HepG2 (cell line): ENCODE measurements around the gene LIN7A. TPM values are rescaled to one million over a fixed set of nuclear protein-coding genes. Genes with fewer than 3 reads are reported as not detected.

Experiments
- ATAC-seq: fragments of 200-7000 bp; cut with Tn5 transposase; 3 replicates; pipeline ENCODE4 v1.9.1; 2020; ENCODE audit warnings: mild to moderate bottlenecking, moderate library complexity
- BruUV-seq: library from RNA; stranded (reverse); fragments of 400-500 nt; replicated peaks from 2 replicates; lab custom pipeline; 2021; lab: Mats Ljungman, UMichigan
- CTCF ChIA-PET: fragments of 300-600 bp; formaldehyde crosslinking; extraction: SDS; loops from one replicate; lab custom pipeline; 2021; ENCODE audit warnings: low total read pairs, inconsistent platforms, low intra/inter-chr PET ratio; lab: Yijun Ruan, JAX
- POLR2A ChIA-PET: fragments of 350-600 bp; sonication (Branson Sonifier 250); formaldehyde crosslinking; loops from one replicate; lab custom pipeline; 2020; ENCODE audit warnings: antibody characterized with exemption, inconsistent platforms; lab: Yijun Ruan, JAX
- DNase-seq: peaks from one replicate; pipeline ENCODE4 v3.0.0-alpha.2; 2015; ENCODE audit warnings: low spot score
- FAIRE-seq: peaks from 3 replicates; lab custom pipeline; 2011; peaks lifted over from hg19 to GRCh38; lab: Jason Lieb, UNC
- H2AFZ ChIP-seq: one replicate; pipeline ENCODE4 v1.6.1; 2011; ENCODE audit warnings: low read length, inconsistent platforms
- H3K27ac ChIP-seq: fragments of 300-600 bp; 3 replicates; pipeline ENCODE4 v1.8.0; 2011; ENCODE audit warnings: mixed run types, mild to moderate bottlenecking, mixed read lengths, low read length, inconsistent platforms; ENCODE audit not compliant: insufficient read depth; ENCODE audit errors: extremely low read length
- H3K27me3 ChIP-seq, 2 experiments: fragments of 200-600 bp in 1 of 2; 2 replicates in 1 of 2; 3 replicates in 1 of 2; pipeline versions ENCODE4 v1.6.0 to v1.8.0; 2011; ENCODE audit warnings: low read length in 2 of 2, mild to moderate bottlenecking in 2 of 2, moderate library complexity in 2 of 2, inconsistent platforms in 1 of 2; ENCODE audit not compliant: insufficient read depth in 2 of 2, control insufficient read depth in 1 of 2
- H3K36me3 ChIP-seq, 2 experiments: fragments of 200-600 bp in 1 of 2; replicated peaks in 1 of 2; 2 replicates in 1 of 2; 3 replicates in 1 of 2; pipeline versions ENCODE4 v1.5.1 to v1.8.0; 2011; ENCODE audit warnings: low read length in 2 of 2, inconsistent platforms in 1 of 2; ENCODE audit not compliant: insufficient read depth in 2 of 2, control insufficient read depth in 1 of 2
- H3K4me1 ChIP-seq: 2 replicates; pipeline ENCODE4 v1.5.1; 2012; ENCODE audit warnings: low read length, inconsistent platforms; ENCODE audit not compliant: insufficient read depth
- H3K4me2 ChIP-seq: 2 replicates; pipeline ENCODE4 v1.6.0; 2011; ENCODE audit warnings: low read depth, low read length, inconsistent platforms
- H3K4me3 ChIP-seq, 3 experiments: fragments of 200-600 bp in 1 of 3; sonication (generic), shearing (Covaris generic) in 1 of 3; replicated peaks in 1 of 3; 2 replicates each; pipeline ENCODE4 v1.5.1; 2011 to 2016; ENCODE audit warnings: low read length in 3 of 3, inconsistent platforms in 2 of 3, low read depth in 2 of 3, mild to moderate bottlenecking in 2 of 3, control low read depth in 1 of 3, mixed read lengths in 1 of 3; ENCODE audit not compliant: insufficient read depth in 1 of 3
- H3K79me2 ChIP-seq: one replicate; pipeline ENCODE4 v1.6.1; 2011; ENCODE audit warnings: low read length, inconsistent platforms; ENCODE audit not compliant: insufficient read depth
- H3K9ac ChIP-seq: 2 replicates; pipeline ENCODE4 v1.6.0; 2011; ENCODE audit warnings: mild to moderate bottlenecking, low read depth, low read length, inconsistent platforms; ENCODE audit not compliant: insufficient read depth
- H3K9me3 ChIP-seq: 2 replicates; pipeline ENCODE4 v1.5.1; 2012; ENCODE audit warnings: mild to moderate bottlenecking, low read length
- H4K20me1 ChIP-seq: 2 replicates; pipeline ENCODE4 v1.6.0; 2011; ENCODE audit warnings: inconsistent platforms, mild to moderate bottlenecking, low read length, moderate library complexity; ENCODE audit not compliant: insufficient read depth
- ATF2 ChIP-seq: sonication (generic); formaldehyde crosslinking; IDR thresholded peaks from 2 replicates; pipeline ENCODE4 v1.4.0; 2020; ENCODE audit warnings: missing genetic modification reagents
- BCL6 ChIP-seq: IDR thresholded peaks from 2 replicates; pipeline ENCODE4 v1.6.1; 2016; ENCODE audit warnings: missing genetic modification reagents, missing compliant biosample characterization
- CREB1 ChIP-seq, 2 experiments: fragments of 450-650 bp in 1 of 2; IDR thresholded peaks; 2 replicates each; pipeline ENCODE4 v1.6.1; 2016 to 2017; ENCODE audit warnings: control low read depth in 1 of 2, mild to moderate bottlenecking in 1 of 2, missing compliant biosample characterization in 1 of 2, missing genetic modification characterization in 1 of 2
- MAFK ChIP-seq, 2 experiments: IDR thresholded peaks in 1 of 2; conservative IDR thresholded peaks in 1 of 2; 2 replicates each; pipeline ENCODE4 v1.6.1; 2011; ENCODE audit warnings: improper control_type of control experiment in 2 of 2, low read length in 2 of 2
- NONO ChIP-seq, 2 experiments: fragments of 450-650 bp in 1 of 2; sonication (generic) in 1 of 2; formaldehyde crosslinking in 1 of 2; IDR thresholded peaks in 1 of 2; conservative IDR thresholded peaks in 1 of 2; 2 replicates each; pipeline versions ENCODE4 v1.6.1 to v1.8.0; 2017 to 2022; ENCODE audit warnings: mild to moderate bottlenecking in 1 of 2, missing genetic modification reagents in 1 of 2, moderate library complexity in 1 of 2
- ONECUT2 ChIP-seq: sonication (generic); formaldehyde crosslinking; IDR thresholded peaks from 2 replicates; pipeline ENCODE4 v1.4.0; 2020; ENCODE audit warnings: missing genetic modification reagents
- SOX13 ChIP-seq, 3 experiments: fragments of 450-650 bp in 1 of 3; sonication (generic) in 1 of 3; formaldehyde crosslinking in 1 of 3; IDR thresholded peaks in 2 of 3; conservative IDR thresholded peaks in 1 of 3; 2 replicates each; pipeline versions ENCODE4 v1.5.0 to v1.6.1; 2016 to 2020; ENCODE audit warnings: antibody characterized with exemption in 1 of 3, mild to moderate bottlenecking in 1 of 3, missing compliant biosample characterization in 1 of 3, missing genetic modification reagents in 1 of 3, moderate library complexity in 1 of 3
- TRAFD1 ChIP-seq: sonication (generic); formaldehyde crosslinking; IDR thresholded peaks from 2 replicates; pipeline ENCODE4 v1.5.1; 2020; ENCODE audit warnings: missing genetic modification reagents, mild to moderate bottlenecking, borderline replicate concordance
- ZNF24 ChIP-seq: fragments of 450-650 bp; IDR thresholded peaks from 2 replicates; pipeline ENCODE4 v1.6.1; 2017; ENCODE audit warnings: antibody characterized with exemption, mild to moderate bottlenecking
- ZNF549 ChIP-seq: sonication (generic); formaldehyde crosslinking; IDR thresholded peaks from 2 replicates; pipeline ENCODE4 v1.5.0; 2020; ENCODE audit warnings: missing genetic modification reagents
- WGBS: methylation state at CpG from one replicate; pipeline ENCODE4 v1.1.6; 2017; ENCODE audit warnings: low lambda C conversion rate; 5-methylcytosine and 5-hydroxymethylcytosine counted together
- in situ Hi-C: cut with HindIII; loops from 2 replicates; pipeline ENCODE4 v1.10.0; 2017; ENCODE audit warnings: low pct_unique_long_range_greater_than_20kb; ENCODE audit not compliant: extremely low pct_ligation_motif_present
- intact Hi-C: fragments of 100-400 bp; cut with micrococcal nuclease; formaldehyde crosslinking; loops from one replicate; pipeline ENCODE4 v1.10.0; 2022; ENCODE audit not compliant: unreplicated experiment
- polyA plus RNA-seq, 8 experiments: library from polyadenylated mRNA; depleted of rRNA in 3 of 8; stranded (reverse) in 7 of 8; unstranded in 1 of 8; fragments of >200 nt; fragmentation: Illumina TruSeq in 4 of 8; extraction: Trizol in 4 of 8; gene quantifications; 2 replicates each; pipeline versions ENCODE4 v1.2.1 to v1.2.3, GENCODE V29; 2011 to 2016; ENCODE audit warnings: low read depth in 4 of 8, missing spikeins in 1 of 8, mixed read lengths in 1 of 8; ENCODE audit not compliant: insufficient read depth in 1 of 8
- total RNA-seq, 5 experiments: library from RNA; depleted of rRNA; stranded (reverse); fragments of >200 nt; fragmentation: Illumina TruSeq; extraction: Trizol; gene quantifications; 2 replicates each; pipeline ENCODE4 v1.2.3, GENCODE V29; 2016; ENCODE audit warnings: low read depth in 1 of 5
- TF ChIP-seq, protein P1 (sequence below): sonication (generic); formaldehyde crosslinking; IDR thresholded peaks from 2 replicates; pipeline ENCODE4 v1.5.0; 2020; ENCODE audit warnings: mild to moderate bottlenecking, missing genetic modification reagents, borderline replicate concordance

LIN7A gene
- total and polyA plus RNA-seq, 2 of the 13 experiments (the other 11 are each of a cell fraction or from before 2014, with no cell fraction given), result 18.5 to 19.2 TPM

DNA sequence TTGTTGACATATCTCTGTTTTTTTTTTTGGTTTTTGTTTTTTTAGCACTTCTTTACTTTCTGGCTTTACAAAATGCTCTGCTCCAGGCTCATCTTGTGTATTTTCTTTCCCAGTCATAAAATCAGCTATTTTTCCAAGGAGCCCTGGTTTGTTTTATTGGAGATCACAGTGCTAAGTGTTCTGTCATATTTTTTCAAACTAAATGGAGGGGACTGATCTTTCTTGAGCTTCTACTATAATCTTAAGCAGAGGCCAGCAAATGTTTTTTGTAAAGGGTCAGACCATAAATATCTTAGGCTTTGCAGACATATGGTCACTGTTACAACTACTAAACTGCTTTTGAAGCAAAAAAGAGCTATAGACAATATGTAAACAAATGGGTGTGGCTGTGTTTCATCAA, 30.6 kb upstream of the LIN7A start (continued):
- TF ChIP-seq TRAFD1 (CRISPR knock-in tag), result no peak
- no peak for TF ChIP-seq ZNF24

GRCh38 chr12:80967565-80967964, 29.8 kb upstream of the LIN7A start:
- Histone ChIP-seq H3K4me3 (no peak overlapping the region), H2AFZ (no peak overlapping the region), H3K9ac (no peak overlapping the region), H3K27me3 (no peaks in the 10 kb centered on the region), H3K79me2 (no peaks in the 10 kb centered on the region), H3K27ac (no peak overlapping the region), H4K20me1 (no peaks in the 10 kb centered on the region), H3K4me2 (no peak overlapping the region), H3K9me3 (no peaks in the 10 kb centered on the region), H3K36me3 (no peaks in the 10 kb centered on the region), H3K4me1 (no peaks in the 10 kb centered on the region)
- in situ Hi-C loops (no loop called here), intact Hi-C loops (no loop called here)
- FAIRE-seq, result no peak
- ChIA-PET POLR2A (no interaction called here), CTCF (no interaction called here)
- no TSS peak for BruUV-seq
- ATAC-seq, result no peak
- WGBS, result 18% methylated on average over 3 of the region's 3 CpGs
- DNase-seq, result no peak
- TF ChIP-seq ONECUT2 (no peak), MAFK (conservative IDR thresholded peaks at IDR 0.05 in 1 of 2, IDR thresholded peaks at IDR 0.05 in 1 of 2; ENCODE audit: low read length in 2 of 2) (peak; percentile 54 to 55; a peak in 2 of 4 replicates), BCL6 (CRISPR knock-in tag) (no peak), ZNF549 (no peak), ATF2 (CRISPR knock-in tag) (no peak), CREB1 (IDR thresholded peaks at IDR 0.05) (no peak), CREB1 (CRISPR knock-in tag; IDR thresholded peaks at IDR 0.05) (no peak), SOX13 (IDR thresholded peaks at IDR 0.05) (no peak), SOX13 (CRISPR knock-in tag; conservative IDR thresholded peaks at IDR 0.05 in 1 of 2, IDR thresholded peaks at IDR 0.05 in 1 of 2) (no peak), NONO (IDR thresholded peaks at IDR 0.05) (no peak), NONO (CRISPR knock-in tag; conservative IDR thresholded peaks at IDR 0.05) (no peak)
- TF ChIP-seq, protein P1, sequence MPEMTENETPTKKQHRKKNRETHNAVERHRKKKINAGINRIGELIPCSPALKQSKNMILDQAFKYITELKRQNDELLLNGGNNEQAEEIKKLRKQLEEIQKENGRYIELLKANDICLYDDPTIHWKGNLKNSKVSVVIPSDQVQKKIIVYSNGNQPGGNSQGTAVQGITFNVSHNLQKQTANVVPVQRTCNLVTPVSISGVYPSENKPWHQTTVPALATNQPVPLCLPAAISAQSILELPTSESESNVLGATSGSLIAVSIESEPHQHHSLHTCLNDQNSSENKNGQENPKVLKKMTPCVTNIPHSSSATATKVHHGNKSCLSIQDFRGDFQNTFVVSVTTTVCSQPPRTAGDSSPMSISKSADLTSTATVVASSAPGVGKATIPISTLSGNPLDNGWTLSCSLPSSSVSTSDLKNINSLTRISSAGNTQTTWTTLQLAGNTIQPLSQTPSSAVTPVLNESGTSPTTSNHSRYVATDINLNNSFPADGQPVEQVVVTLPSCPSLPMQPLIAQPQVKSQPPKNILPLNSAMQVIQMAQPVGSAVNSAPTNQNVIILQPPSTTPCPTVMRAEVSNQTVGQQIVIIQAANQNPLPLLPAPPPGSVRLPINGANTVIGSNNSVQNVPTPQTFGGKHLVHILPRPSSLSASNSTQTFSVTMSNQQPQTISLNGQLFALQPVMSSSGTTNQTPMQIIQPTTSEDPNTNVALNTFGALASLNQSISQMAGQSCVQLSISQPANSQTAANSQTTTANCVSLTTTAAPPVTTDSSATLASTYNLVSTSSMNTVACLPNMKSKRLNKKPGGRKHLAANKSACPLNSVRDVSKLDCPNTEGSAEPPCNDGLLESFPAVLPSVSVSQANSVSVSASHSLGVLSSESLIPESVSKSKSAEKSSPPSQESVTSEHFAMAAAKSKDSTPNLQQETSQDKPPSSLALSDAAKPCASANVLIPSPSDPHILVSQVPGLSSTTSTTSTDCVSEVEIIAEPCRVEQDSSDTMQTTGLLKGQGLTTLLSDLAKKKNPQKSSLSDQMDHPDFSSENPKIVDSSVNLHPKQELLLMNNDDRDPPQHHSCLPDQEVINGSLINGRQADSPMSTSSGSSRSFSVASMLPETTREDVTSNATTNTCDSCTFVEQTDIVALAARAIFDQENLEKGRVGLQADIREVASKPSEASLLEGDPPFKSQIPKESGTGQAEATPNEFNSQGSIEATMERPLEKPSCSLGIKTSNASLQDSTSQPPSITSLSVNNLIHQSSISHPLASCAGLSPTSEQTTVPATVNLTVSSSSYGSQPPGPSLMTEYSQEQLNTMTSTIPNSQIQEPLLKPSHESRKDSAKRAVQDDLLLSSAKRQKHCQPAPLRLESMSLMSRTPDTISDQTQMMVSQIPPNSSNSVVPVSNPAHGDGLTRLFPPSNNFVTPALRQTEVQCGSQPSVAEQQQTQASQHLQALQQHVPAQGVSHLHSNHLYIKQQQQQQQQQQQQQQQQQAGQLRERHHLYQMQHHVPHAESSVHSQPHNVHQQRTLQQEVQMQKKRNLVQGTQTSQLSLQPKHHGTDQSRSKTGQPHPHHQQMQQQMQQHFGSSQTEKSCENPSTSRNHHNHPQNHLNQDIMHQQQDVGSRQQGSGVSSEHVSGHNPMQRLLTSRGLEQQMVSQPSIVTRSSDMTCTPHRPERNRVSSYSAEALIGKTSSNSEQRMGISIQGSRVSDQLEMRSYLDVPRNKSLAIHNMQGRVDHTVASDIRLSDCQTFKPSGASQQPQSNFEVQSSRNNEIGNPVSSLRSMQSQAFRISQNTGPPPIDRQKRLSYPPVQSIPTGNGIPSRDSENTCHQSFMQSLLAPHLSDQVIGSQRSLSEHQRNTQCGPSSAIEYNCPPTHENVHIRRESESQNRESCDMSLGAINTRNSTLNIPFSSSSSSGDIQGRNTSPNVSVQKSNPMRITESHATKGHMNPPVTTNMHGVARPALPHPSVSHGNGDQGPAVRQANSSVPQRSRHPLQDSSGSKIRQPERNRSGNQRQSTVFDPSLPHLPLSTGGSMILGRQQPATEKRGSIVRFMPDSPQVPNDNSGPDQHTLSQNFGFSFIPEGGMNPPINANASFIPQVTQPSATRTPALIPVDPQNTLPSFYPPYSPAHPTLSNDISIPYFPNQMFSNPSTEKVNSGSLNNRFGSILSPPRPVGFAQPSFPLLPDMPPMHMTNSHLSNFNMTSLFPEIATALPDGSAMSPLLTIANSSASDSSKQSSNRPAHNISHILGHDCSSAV (CRISPR knock-in tag), result no peak
